GM23248 (cell line): Measurements from ENCODE around the gene GSTM2. TPM values are rescaled to one million over a fixed set of nuclear protein-coding genes. Genes with fewer than 3 reads are reported as not detected.

ENCODE experiments used
- DNase-seq: peaks from one replicate; pipeline ENCODE4 v3.0.0-alpha.2; 2015
- H2AFZ ChIP-seq: fragments of 200-600 bp; sonication (generic); 2 replicates; pipeline ENCODE4 v1.6.1; 2016; ENCODE audit warnings: antibody characterized with exemption
- H3F3A ChIP-seq: fragments of 200-600 bp; sonication (generic); 2 replicates; pipeline ENCODE4 v1.6.1; 2016; ENCODE audit warnings: mild to moderate bottlenecking, antibody characterized with exemption, mixed run types; ENCODE audit not compliant: insufficient read depth
- H3K27ac ChIP-seq: fragments of 200-600 bp; sonication (generic); 2 replicates; pipeline ENCODE4 v1.5.1; 2016; ENCODE audit warnings: mild to moderate bottlenecking
- H3K27me3 ChIP-seq: fragments of 200-600 bp; sonication (generic); replicated peaks from 2 replicates; pipeline ENCODE4 v1.6.1; 2016; ENCODE audit warnings: mild to moderate bottlenecking; ENCODE audit not compliant: insufficient read depth
- H3K36me3 ChIP-seq: fragments of 200-600 bp; sonication (generic); 2 replicates; pipeline ENCODE4 v1.6.1; 2016; ENCODE audit warnings: low read depth, mild to moderate bottlenecking
- H3K4me1 ChIP-seq: fragments of 200-600 bp; sonication (generic); 2 replicates; pipeline ENCODE4 v1.6.1; 2016; ENCODE audit warnings: mild to moderate bottlenecking; ENCODE audit not compliant: insufficient read depth
- H3K4me2 ChIP-seq: fragments of 200-600 bp; sonication (generic); one replicate; pipeline ENCODE4 v1.6.1; 2016; ENCODE audit warnings: mild to moderate bottlenecking; ENCODE audit not compliant: unreplicated experiment
- H3K4me3 ChIP-seq: fragments of 200-600 bp; sonication (generic); 2 replicates; pipeline ENCODE4 v1.5.1; 2016; ENCODE audit warnings: mild to moderate bottlenecking
- H3K79me2 ChIP-seq: fragments of 200-600 bp; sonication (generic); 2 replicates; pipeline ENCODE4 v1.6.1; 2016; ENCODE audit warnings: mild to moderate bottlenecking; ENCODE audit not compliant: insufficient read depth
- H3K9ac ChIP-seq: fragments of 200-600 bp; sonication (generic); 2 replicates; pipeline ENCODE4 v1.6.1; 2016; ENCODE audit warnings: mild to moderate bottlenecking
- H3K9me2 ChIP-seq: fragments of 200-600 bp; sonication (generic); 2 replicates; pipeline ENCODE4 v1.6.1; 2016; ENCODE audit warnings: mixed run types, mild to moderate bottlenecking, moderate library complexity; ENCODE audit not compliant: insufficient read depth
- H3K9me3 ChIP-seq: fragments of 200-600 bp; sonication (generic); one replicate; pipeline ENCODE4 v1.6.1; 2017; ENCODE audit warnings: low read depth
- H4K20me1 ChIP-seq: fragments of 200-600 bp; sonication (generic); 2 replicates; pipeline ENCODE4 v1.6.0; 2016; ENCODE audit not compliant: insufficient read depth
- EZH2 ChIP-seq: fragments of 200-600 bp; sonication (generic); IDR thresholded peaks from 2 replicates; pipeline ENCODE4 v1.6.1; 2018; ENCODE audit warnings: antibody characterized with exemption, mild to moderate bottlenecking; ENCODE audit not compliant: insufficient read depth, poor library complexity, severe bottlenecking
- EZH2phosphoT487 ChIP-seq: fragments of 200-600 bp; sonication (generic); IDR thresholded peaks from 2 replicates; pipeline ENCODE4 v1.6.1; 2018; ENCODE audit warnings: antibody characterized with exemption, moderate library complexity, mild to moderate bottlenecking, low read depth; ENCODE audit not compliant: insufficient read depth
- WGBS, 2 experiments: methylation state at CpG; one replicate each; pipeline ENCODE4 v1.1.6; 2015 to 2017; ENCODE audit warnings: low lambda C conversion rate in 2 of 2, low coverage in 1 of 2; ENCODE audit errors: missing lambda C conversion rate in 2 of 2; 5-methylcytosine and 5-hydroxymethylcytosine counted together
- in situ Hi-C: fragments of 300-500 bp; cut with MboI; formaldehyde crosslinking; loops from 2 replicates; pipeline ENCODE4 v1.15.0; 2020
- polyA plus RNA-seq: library from polyadenylated mRNA; unstranded; fragments of >200 nt; fragmentation: Nextera tagmentation; extraction: Ambion mirVana; gene quantifications from 2 replicates; pipeline ENCODE4 v1.2.1, GENCODE V29; 2016
- total RNA-seq: library from RNA; depleted of rRNA; stranded (reverse); fragments of >200 nt; shearing (Covaris generic); gene quantifications from 2 replicates; pipeline ENCODE4 v1.2.3, GENCODE V29; 2014

GSTM2 gene
- total and polyA plus RNA-seq, 2 experiments from 2014 or later = 19.7 to 41.2 TPM

DNA sequence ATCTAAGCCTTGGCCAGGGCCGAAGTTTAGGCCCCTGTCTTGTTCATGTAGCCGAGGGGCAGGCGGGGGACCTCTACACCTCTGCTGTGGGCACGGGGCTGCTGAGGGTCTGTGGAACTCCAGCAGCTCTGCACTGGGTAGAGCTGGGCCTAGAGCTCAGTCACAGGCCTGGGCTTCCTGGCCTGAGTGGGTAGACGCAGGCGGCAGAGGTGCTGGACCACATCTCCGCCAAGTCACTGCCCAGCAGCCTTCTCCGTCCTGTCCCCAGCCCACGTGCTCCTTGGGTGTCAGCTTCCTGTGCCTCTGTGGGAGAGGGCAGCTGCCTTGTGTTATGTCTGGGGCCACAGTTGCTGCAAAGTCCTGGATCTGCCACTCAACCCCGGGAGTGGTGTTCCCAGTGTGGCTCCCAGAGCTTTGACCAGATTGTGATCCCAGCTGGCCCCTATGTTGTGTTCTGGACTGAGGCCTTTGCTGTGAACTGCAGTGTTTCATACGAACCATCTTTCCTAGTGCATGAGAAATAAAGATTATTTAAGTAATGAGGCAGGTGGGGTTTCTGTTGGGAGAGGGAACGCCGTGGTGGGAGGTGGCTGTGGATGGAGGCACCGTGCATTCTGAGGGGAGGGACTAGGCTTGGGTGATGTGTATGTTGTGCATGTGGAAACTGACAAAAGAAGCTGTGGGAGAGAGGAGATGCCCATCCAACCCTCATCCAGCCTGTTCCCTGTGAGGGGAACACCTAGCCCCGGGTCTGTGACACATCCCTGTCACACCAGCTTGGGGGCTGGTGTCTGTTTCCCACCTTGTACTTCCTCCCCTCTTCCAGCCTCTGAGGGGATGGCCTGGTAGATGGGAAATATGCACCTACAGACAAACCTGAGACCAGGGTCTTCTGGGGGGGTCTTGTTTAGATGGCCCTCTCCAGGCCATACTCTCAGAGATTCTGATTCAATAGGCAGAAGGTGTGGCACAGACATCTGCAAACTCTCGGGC, 36.0 kb upstream of the GSTM2 start:
- Histone ChIP-seq H3K9me3 (no peaks in the 10 kb centered on the region), H3K27me3 (no peaks in the 10 kb centered on the region), H2AFZ (no peak overlapping the region), H4K20me1 (no peaks in the 10 kb centered on the region), H3K9me2 (no peaks in the 10 kb centered on the region), H3K4me1 (peaks cover 13% of the 10 kb centered on the region), H3K9ac (no peak overlapping the region), H3K4me2 (no peak overlapping the region), H3F3A (peaks cover 23% of the 10 kb centered on the region), H3K4me3 (no peak overlapping the region), H3K79me2 (no peaks in the 10 kb centered on the region; the same call in 1 of the 2 replicates), H3K27ac (no peak overlapping the region), H3K36me3 (peaks cover 16% of the 10 kb centered on the region; the same call in 1 of the 2 replicates)
- in situ Hi-C loops = no loop called here
- 79 to 81% methylated on average over 16 of the region's 16 CpGs for WGBS, 2 experiments
- TF ChIP-seq EZH2 (no peak), EZH2phosphoT487 (no peak)
- DNase-seq = no peak

DNA sequence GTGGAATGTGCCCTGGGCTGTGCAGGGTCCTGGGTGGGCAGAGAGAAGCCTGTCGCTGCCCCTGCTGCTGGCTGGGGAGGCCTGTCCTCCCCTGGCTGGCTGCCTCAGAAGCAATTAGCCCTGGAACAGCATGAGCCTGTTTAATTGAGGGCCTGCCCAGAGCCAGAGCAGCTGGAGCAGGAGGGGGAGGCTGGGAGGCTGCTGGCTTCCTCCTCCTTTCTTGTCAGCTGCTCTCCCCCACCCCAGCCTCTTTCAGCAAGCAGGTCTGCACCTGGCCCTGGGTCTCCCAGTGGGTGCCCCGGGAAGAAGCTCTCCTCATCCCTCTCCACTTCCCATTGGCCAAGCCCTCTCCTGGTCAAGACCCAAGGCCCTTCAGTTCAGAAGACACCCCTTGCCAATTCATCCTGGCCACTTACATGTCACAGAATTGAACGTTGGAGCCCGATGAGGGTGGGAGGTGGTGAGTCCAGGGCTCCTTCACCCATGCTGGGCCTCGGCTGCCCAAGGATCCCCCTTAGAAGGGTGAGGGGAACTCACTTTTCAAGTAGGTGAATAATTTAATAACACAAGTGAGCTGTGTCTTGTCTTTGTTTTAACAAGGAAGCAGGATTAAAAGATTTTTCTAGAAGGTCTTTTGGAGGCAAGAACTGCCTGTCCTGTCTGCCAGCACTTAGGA, 35.0 kb upstream of the GSTM2 start:
- H3K4me1 ChIP-seq = peaks cover 13% of the 10 kb centered on the region
- in situ Hi-C loops = no loop called here
- H3K27me3 ChIP-seq = no peaks in the 10 kb centered on the region
- H3K27ac ChIP-seq = no peak overlapping the region
- WGBS, 2 experiments = 26 to 34% methylated on average over 5 of the region's 5 CpGs
- no peaks in the 10 kb centered on the region for H3K9me2 ChIP-seq
- H3K79me2 ChIP-seq = no peaks in the 10 kb centered on the region; the same call in 1 of the 2 replicates
- peaks cover 23% of the 10 kb centered on the region for H3F3A ChIP-seq
- peaks cover 16% of the 10 kb centered on the region; the same call in 1 of the 2 replicates for H3K36me3 ChIP-seq
- H4K20me1 ChIP-seq = no peaks in the 10 kb centered on the region
- no peak overlapping the region for H2AFZ ChIP-seq
- no peak for DNase-seq
- no peak overlapping the region for H3K9ac ChIP-seq
- no peak overlapping the region for H3K4me2 ChIP-seq
- no peak for TF ChIP-seq EZH2
- TF ChIP-seq EZH2phosphoT487 = no peak
- H3K9me3 ChIP-seq = no peaks in the 10 kb centered on the region
- H3K4me3 ChIP-seq = no peak overlapping the region

DNA sequence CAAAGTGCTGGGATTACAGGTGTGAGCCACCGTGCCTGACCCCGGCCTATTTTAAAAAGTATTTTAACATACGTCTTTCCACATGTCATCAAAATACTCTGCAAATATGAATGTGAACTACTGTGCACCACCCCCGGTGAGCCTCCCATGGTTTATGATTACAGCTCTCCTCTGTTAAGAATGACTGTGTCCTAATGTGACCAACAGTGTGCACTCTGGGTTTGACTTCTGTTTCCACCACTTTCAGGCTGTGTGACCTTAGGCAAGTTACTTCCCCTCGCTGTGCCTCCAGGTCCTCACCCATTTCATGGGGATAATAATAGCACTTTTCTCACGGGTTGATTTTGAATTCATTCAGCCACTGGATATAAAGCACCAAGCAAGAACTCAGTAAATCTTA, 33.6 kb upstream of the GSTM2 start:
- peaks cover 13% of the 10 kb centered on the region for H3K4me1 ChIP-seq
- no peak overlapping the region for H3K9ac ChIP-seq
- no peak overlapping the region for H3K4me2 ChIP-seq
- H4K20me1 ChIP-seq = no peaks in the 10 kb centered on the region
- no peak overlapping the region for H2AFZ ChIP-seq
- H3K27ac ChIP-seq = no peak overlapping the region
- H3K9me2 ChIP-seq = no peaks in the 10 kb centered on the region
- no peak for DNase-seq
- H3F3A ChIP-seq = peaks cover 23% of the 10 kb centered on the region
- peaks cover 14% of the 10 kb centered on the region; the same call in 1 of the 2 replicates for H3K36me3 ChIP-seq
- 95 to 98% methylated on average over 6 of the region's 6 CpGs for WGBS, 2 experiments
- in situ Hi-C loops = no loop called here
- no peaks in the 10 kb centered on the region for H3K9me3 ChIP-seq
- H3K79me2 ChIP-seq = no peaks in the 10 kb centered on the region; the same call in 1 of the 2 replicates
- no peaks in the 10 kb centered on the region for H3K27me3 ChIP-seq
- TF ChIP-seq EZH2 (no peak), EZH2phosphoT487 (no peak)
- no peak overlapping the region for H3K4me3 ChIP-seq

DNA sequence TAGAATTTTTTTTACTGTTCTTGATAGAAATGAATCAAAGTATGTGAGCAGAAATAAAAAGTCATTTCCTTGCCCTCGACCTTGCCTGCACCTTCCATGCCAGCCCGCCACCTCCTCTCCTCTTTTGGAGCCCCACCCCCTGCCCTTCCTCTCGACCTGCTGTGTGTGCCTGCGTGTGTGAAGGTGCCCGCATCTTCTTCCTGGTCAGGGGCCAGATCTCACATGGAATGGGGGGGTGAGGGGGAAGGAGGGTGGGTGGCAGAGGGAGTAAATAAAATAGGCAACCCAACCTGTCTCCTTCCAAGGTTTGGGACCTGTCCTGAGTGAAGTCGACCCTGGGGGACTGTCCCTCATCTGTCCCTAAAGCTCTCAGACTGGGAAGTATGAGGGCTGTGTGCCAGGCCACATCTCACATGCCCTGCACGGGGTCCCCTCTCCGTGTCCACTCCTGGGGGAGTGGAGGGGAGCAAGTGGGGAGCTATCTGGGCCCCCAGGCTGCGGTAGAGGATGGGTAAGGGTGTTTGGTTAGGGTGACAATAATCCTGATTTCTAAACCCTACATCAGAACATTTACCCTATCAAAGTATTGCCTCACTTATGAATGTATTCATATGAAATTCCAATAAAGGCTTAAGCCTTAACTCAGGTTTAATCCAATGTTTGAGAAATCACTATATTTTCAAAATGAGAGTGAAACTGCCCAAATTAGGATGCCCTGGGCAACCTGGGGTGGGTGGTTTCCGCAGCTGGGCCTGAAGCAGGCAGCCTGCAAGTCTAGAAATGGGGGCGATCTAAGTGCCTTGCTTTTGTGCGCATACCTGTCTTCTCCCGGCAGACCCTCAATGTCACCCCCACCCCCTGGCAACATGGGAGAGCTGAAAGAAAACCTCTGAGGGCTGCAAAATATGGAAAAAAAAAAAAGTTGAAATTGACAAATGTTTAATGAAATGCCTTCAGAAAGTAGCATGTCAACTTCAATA, 32.8 kb upstream of the GSTM2 start:
- peaks cover 23% of the 10 kb centered on the region for H3F3A ChIP-seq
- no peak overlapping the region for H3K27ac ChIP-seq
- TF ChIP-seq EZH2phosphoT487 (no peak), EZH2 (no peak)
- WGBS, 2 experiments = 82 to 84% methylated on average over 12 to 13 of the region's 13 CpGs
- H3K9me3 ChIP-seq = no peaks in the 10 kb centered on the region
- H3K27me3 ChIP-seq = no peaks in the 10 kb centered on the region
- H3K9ac ChIP-seq = no peak overlapping the region
- no peaks in the 10 kb centered on the region for H3K79me2 ChIP-seq
- H3K4me2 ChIP-seq = no peak overlapping the region
- no peak overlapping the region for H3K4me3 ChIP-seq
- in situ Hi-C loops = no loop called here
- peaks cover 10% of the 10 kb centered on the region; the same call in 1 of the 2 replicates for H3K36me3 ChIP-seq
- H3K4me1 ChIP-seq = peaks cover 13% of the 10 kb centered on the region
- H4K20me1 ChIP-seq = no peaks in the 10 kb centered on the region
- no peaks in the 10 kb centered on the region for H3K9me2 ChIP-seq
- H2AFZ ChIP-seq = no peak overlapping the region
- DNase-seq = no peak
